ENCODE measurements around the gene PKMYT1. TPM values are rescaled to one million over a fixed set of nuclear protein-coding genes. Genes with fewer than 3 reads are reported as not detected.

The PKMYT1 gene
- total RNA-seq, 8 experiments from 2014 or later: 0.36 to 48.7 (median 3.6) TPM

GRCh38 chr16:3003582-3004270 lies 23.5 kb upstream of the PKMYT1 start:
- in situ Hi-C loops (cut with MboI; ENCODE audit: low pct_unique_long_range_greater_than_20kb in 2 of 9, low sequenced_read_pairs in 9 of 9, unreplicated experiment in 9 of 9): no loop called here
- Histone ChIP-seq H3K4me3 (peak overlapping the region; percentile 40 to 54 (median 50)), H3K4me1 (replicated peaks in 1 of 2) (peaks cover 12 to 15% of the 10 kb centered on the region in 2 donors), H3K27ac (no peak overlapping the region)
- 0 to 92% (median 24%) methylated on average over 2 to 15 of the region's 58 CpGs; no CpG with 5 or more reads in 1 of the 10 experiments for WGBS, 10 experiments
- peak; percentile 95 to 98 (median 96) for ATAC-seq (replicated peaks in 6 of 8)

- in situ Hi-C loops (cut with MboI; ENCODE audit: low pct_unique_long_range_greater_than_20kb in 2 of 9, low sequenced_read_pairs in 9 of 9, unreplicated experiment in 9 of 9): no loop called here
- 40 to 100% (median 70%) methylated on average over 1 to 2 of the region's 12 CpGs; no CpG with 5 or more reads in 6 of the 10 experiments for WGBS, 10 experiments
- Histone ChIP-seq H3K4me1 (replicated peaks in 1 of 2) (peaks cover 4% of the 10 kb centered on the region in 2 donors), H3K4me3 (no peak overlapping the region), H3K27ac (no peak overlapping the region)
- ATAC-seq (replicated peaks in 6 of 8): no peak
Observed at GRCh38 chr16:3001316-3001715, 21.1 kb upstream of the PKMYT1 start.

GRCh38 chr16:3000540-3000939 lies 20.3 kb upstream of the PKMYT1 start:
- in situ Hi-C loops (cut with MboI; ENCODE audit: low pct_unique_long_range_greater_than_20kb in 2 of 9, low sequenced_read_pairs in 9 of 9, unreplicated experiment in 9 of 9): no loop called here
- Histone ChIP-seq H3K4me1 (replicated peaks in 1 of 2) (peaks cover 4% of the 10 kb centered on the region in 2 donors), H3K27ac (no peak overlapping the region), H3K4me3 (no peak overlapping the region)
- WGBS, 10 experiments: 20 to 83% (median 57%) methylated on average over 1 of the region's 4 CpGs; no CpG with 5 or more reads in 6 of the 10 experiments
- ATAC-seq (replicated peaks in 6 of 8): no peak

- no peak for ATAC-seq (replicated peaks in 6 of 8)
- H3K4me1 ChIP-seq (replicated peaks in 1 of 2): peaks cover 2% of the 10 kb centered on the region in 2 donors
- H3K4me3 ChIP-seq: no peak overlapping the region
- in situ Hi-C loops (cut with MboI; ENCODE audit: low pct_unique_long_range_greater_than_20kb in 2 of 9, low sequenced_read_pairs in 9 of 9, unreplicated experiment in 9 of 9): no loop called here
- WGBS, 10 experiments: 67 to 84% (median 76%) methylated on average over 2 to 6 of the region's 6 CpGs; no CpG with 5 or more reads in 6 of the 10 experiments
- H3K27ac ChIP-seq: no peak overlapping the region
Observed at GRCh38 chr16:2999929-3000328, 19.7 kb upstream of the PKMYT1 start.

GRCh38 chr16:2996298-2996697 lies 16.1 kb upstream of the PKMYT1 start:
- Histone ChIP-seq H3K4me3 (no peak overlapping the region), H3K27ac (no peak overlapping the region), H3K4me1 (replicated peaks in 1 of 2) (no peaks in the 10 kb centered on the region)
- WGBS, 10 experiments: 64 to 83% (median 67%) methylated on average over 1 to 3 of the region's 13 CpGs; no CpG with 5 or more reads in 7 of the 10 experiments
- in situ Hi-C loops (cut with MboI; ENCODE audit: low pct_unique_long_range_greater_than_20kb in 2 of 9, low sequenced_read_pairs in 9 of 9, unreplicated experiment in 9 of 9): no loop called here
- ATAC-seq (replicated peaks in 6 of 8): no peak

DNA sequence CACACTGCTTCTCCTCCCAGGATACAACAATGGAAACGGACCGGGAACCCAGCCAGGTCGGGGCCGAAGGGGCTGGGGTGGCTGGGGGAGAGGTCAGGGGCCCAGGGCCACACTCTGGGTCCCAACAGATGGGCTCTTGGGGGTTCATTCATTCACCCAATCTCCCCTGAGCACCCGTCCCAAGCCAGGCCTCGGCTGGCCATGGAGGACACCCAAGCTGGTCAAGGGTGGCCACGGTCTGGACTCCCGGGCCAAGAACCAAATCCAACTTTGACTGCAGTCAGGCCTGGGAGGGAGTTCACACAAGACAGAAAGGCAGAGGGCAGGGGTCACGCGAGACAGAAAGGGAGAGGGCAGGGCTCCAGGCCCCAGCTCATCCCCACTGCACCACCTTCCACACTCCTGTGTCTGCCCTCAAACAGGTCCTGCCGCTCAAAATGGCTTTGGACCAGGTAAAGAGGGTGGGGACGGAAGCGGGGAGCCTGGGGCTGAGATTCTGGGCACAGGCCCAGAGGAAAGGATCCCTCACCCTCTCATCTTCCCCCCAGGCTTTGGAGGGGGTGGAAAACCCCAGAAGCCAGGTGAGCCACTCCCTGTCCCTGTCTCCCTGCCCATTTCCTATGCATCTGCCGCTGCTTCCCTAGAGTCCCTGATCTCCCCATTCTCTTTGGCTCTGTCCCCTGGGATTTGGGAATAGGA lies 12.3 kb upstream of the PKMYT1 start:
- in situ Hi-C loops (cut with MboI; ENCODE audit: low pct_unique_long_range_greater_than_20kb in 2 of 9, low sequenced_read_pairs in 9 of 9, unreplicated experiment in 9 of 9): no loop called here
- 90 to 100% (median 100%) methylated on average over 1 to 2 of the region's 14 CpGs; no CpG with 5 or more reads in 6 of the 10 experiments for WGBS, 10 experiments

GRCh38 chr16:2991566-2992261 lies 11.5 kb upstream of the PKMYT1 start:
- no peak overlapping the region for H3K27ac ChIP-seq
- 10 to 100% (median 75%) methylated on average over 1 to 2 of the region's 12 CpGs; no CpG with 5 or more reads in 6 of the 10 experiments for WGBS, 10 experiments
- H3K4me1 ChIP-seq (replicated peaks in 1 of 2): peaks cover 7 to 17% of the 10 kb centered on the region in 2 donors
- peak in 1 of 8 experiments; percentile 22 for ATAC-seq (replicated peaks in 6 of 8)
- in situ Hi-C loops (cut with MboI; ENCODE audit: low pct_unique_long_range_greater_than_20kb in 2 of 9, low sequenced_read_pairs in 9 of 9, unreplicated experiment in 9 of 9): no loop called here
- H3K4me3 ChIP-seq: no peak overlapping the region

More for the DNA sequence above, 12.3 kb upstream of the PKMYT1 start:
- no peak for ATAC-seq (replicated peaks in 6 of 8)
- Histone ChIP-seq H3K4me1 (replicated peaks in 1 of 2) (peaks cover 6 to 11% of the 10 kb centered on the region in 2 donors), H3K27ac (no peak overlapping the region), H3K4me3 (no peak overlapping the region)

DNA sequence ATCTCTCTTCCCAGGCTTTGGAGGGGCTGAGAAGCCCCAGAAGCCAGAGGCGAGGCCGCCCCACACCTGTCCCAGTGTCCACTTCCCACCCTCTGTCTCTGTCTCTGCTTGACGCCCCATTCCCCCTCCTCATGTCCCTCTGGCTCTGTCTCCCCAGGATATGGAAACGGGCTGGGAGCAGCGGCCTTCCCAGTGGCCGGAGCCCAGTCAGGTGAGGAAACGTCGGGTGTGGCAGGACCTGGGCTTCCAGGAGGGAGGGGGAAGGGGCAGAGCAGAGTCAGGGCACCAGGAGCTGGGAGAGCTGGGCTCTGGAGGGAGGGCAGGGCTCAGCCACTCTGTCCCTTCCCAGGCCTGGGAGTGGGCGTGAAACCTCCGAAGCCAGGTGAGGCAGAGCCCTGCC lies 10.6 kb upstream of the PKMYT1 start:
- no peak for ATAC-seq (replicated peaks in 6 of 8)
- Histone ChIP-seq H3K4me1 (replicated peaks in 1 of 2) (peaks cover 7 to 17% of the 10 kb centered on the region in 2 donors), H3K27ac (no peak overlapping the region), H3K4me3 (no peak overlapping the region)
- WGBS, 10 experiments: 100% methylated on average over 2 of the region's 10 CpGs; no CpG with 5 or more reads in 9 of the 10 experiments
- in situ Hi-C loops (cut with MboI; ENCODE audit: low pct_unique_long_range_greater_than_20kb in 2 of 9, low sequenced_read_pairs in 9 of 9, unreplicated experiment in 9 of 9): no loop called here

DNA sequence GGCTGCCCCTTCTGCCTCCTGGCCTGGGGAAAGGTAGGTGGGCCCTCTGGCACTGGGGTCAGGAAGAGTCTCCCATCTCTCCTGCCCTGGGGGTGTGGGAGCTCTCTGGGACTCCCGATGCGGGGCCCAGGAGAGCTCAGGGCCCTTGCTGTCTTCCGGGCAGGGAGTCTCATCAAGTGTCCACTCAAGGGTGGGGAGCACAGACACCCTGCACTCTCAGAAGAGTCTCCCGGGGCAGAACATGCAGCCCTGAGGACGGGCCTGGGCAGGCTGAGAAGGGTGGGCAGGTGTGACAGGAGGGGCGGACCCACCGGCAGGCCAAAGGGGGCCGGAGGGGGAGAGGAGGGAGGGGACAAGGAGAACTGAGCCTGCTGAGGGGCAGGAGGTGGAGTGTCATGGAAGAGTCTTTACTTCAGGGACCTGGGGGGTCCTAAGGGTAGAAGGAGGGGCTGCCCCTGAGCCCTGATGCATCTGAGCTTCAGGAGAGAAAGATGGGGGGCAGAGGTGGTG lies 8.4 kb upstream of the PKMYT1 start:
- H3K27ac ChIP-seq: no peak overlapping the region

DNA sequence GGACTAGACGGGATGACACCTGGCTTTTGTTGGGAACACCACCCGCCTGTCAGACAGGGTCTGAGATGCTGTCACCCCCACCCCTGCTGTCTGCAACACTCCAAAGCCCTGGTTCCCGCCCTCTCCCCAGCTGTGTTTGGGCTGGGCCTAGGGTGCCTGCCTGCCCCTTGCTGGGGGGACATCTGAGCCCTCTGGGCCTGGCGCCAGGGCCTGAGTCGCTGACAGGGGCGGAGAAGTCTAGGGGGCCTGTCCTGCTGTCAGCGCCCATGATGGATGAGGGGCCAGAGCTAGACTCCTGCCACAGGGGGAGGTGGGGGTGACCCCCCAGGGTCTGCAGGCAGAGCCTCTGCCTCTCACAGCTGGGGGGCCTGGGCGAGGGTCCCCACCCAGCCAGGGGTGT lies 7.6 kb upstream of the PKMYT1 start:
- 0 to 20% methylated on average over 1 of the region's 8 CpGs; no CpG with 5 or more reads in 8 of the 10 experiments for WGBS, 10 experiments
- in situ Hi-C loops (cut with MboI; ENCODE audit: low pct_unique_long_range_greater_than_20kb in 2 of 9, low sequenced_read_pairs in 9 of 9, unreplicated experiment in 9 of 9): no loop called here
- H3K4me3 ChIP-seq: no peak overlapping the region
- H3K4me1 ChIP-seq (replicated peaks in 1 of 2): peaks cover 7 to 17% of the 10 kb centered on the region in 2 donors
- peak in 7 of 8 experiments; percentile 15 to 67 (median 21) for ATAC-seq (replicated peaks in 6 of 8)
- no peak overlapping the region for H3K27ac ChIP-seq

More for the DNA sequence above, 8.4 kb upstream of the PKMYT1 start:
- ATAC-seq (replicated peaks in 6 of 8): no peak
- Histone ChIP-seq H3K4me3 (no peak overlapping the region), H3K4me1 (replicated peaks in 1 of 2) (peaks cover 7 to 17% of the 10 kb centered on the region in 2 donors)
- in situ Hi-C loops (cut with MboI; ENCODE audit: low pct_unique_long_range_greater_than_20kb in 2 of 9, low sequenced_read_pairs in 9 of 9, unreplicated experiment in 9 of 9): no loop called here
- 17% methylated on average over 1 of the region's 8 CpGs; no CpG with 5 or more reads in 9 of the 10 experiments for WGBS, 10 experiments

DNA sequence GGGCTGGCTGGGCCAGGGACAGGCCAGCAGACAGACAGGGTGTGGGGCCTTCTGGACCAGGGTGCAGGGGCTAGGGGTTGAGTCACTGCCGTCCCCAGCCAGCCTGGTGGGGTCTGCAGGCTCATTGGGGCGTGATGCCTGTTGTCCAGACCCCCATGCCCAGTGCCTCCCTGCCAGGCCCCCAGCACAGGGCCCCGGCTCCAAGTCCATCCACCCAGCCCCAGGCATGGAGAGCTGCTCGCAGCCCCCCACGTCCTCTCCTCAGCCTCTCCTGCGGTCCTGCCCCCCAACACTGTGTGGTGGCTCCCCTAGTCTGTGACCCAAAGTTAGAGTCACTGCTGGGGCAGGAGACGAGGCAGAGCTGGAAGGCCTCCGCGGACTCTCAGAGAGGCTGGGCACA lies 7.0 kb upstream of the PKMYT1 start:
- ATAC-seq (replicated peaks in 6 of 8): peak in 4 of 8 experiments; percentile 0 to 2 (median 1)
- Histone ChIP-seq H3K4me1 (replicated peaks in 1 of 2) (peaks cover 7 to 17% of the 10 kb centered on the region in 2 donors), H3K4me3 (no peak overlapping the region), H3K27ac (no peak overlapping the region)
- in situ Hi-C loops (cut with MboI; ENCODE audit: low pct_unique_long_range_greater_than_20kb in 2 of 9, low sequenced_read_pairs in 9 of 9, unreplicated experiment in 9 of 9): no loop called here
- 60% methylated on average over 5 of the region's 9 CpGs; no CpG with 5 or more reads in 9 of the 10 experiments for WGBS, 10 experiments

GRCh38 chr16:2986623-2987188 lies 6.5 kb upstream of the PKMYT1 start:
- no peak for ATAC-seq (replicated peaks in 6 of 8)
- no peak overlapping the region for H3K4me3 ChIP-seq
- in situ Hi-C loops (cut with MboI; ENCODE audit: low pct_unique_long_range_greater_than_20kb in 2 of 9, low sequenced_read_pairs in 9 of 9, unreplicated experiment in 9 of 9): no loop called here
- no peak overlapping the region for H3K27ac ChIP-seq
- WGBS, 10 experiments: 37 to 72% methylated on average over 2 to 6 of the region's 17 CpGs; no CpG with 5 or more reads in 8 of the 10 experiments
- H3K4me1 ChIP-seq (replicated peaks in 1 of 2): peaks cover 7 to 20% of the 10 kb centered on the region in 2 donors

All from motor neuron (in vitro differentiated cells).